Upper lobe of left lung (tissue), 4 donors: ENCODE measurements around the gene HLA-DQA2.

Experiments
- EP300 ChIP-seq, 4 donors: sonication (generic); formaldehyde crosslinking; IDR thresholded peaks; one replicate each; pipeline ENCODE4 v1.5.1; 2017; ENCODE audit warnings: antibody characterized with exemption in 4 of 4, control low read depth in 2 of 4
- POLR2A ChIP-seq, 4 donors: fragments of 450-650 bp; IDR thresholded peaks; one replicate each; pipeline ENCODE4 v1.5.1; 2016 to 2017; ENCODE audit warnings: antibody characterized with exemption in 4 of 4, mild to moderate bottlenecking in 2 of 4
- POLR2AphosphoS5 ChIP-seq, 2 donors: sonication (generic); formaldehyde crosslinking; IDR thresholded peaks; one replicate each; pipeline ENCODE4 v1.5.1; 2017; ENCODE audit warnings: antibody characterized with exemption in 2 of 2
- TF ChIP-seq, protein P1 (sequence below), 6 experiments: fragments of 450-650 bp in 4 of 6; fragments of 200-600 bp in 2 of 6; sonication (generic) in 2 of 6; IDR thresholded peaks; one replicate each; pipeline ENCODE4 v1.5.1; 2016 to 2019; ENCODE audit warnings: antibody characterized with exemption in 6 of 6

- TF ChIP-seq POLR2AphosphoS5 (IDR thresholded peaks at IDR 0.05) = no peak
- TF ChIP-seq POLR2A (IDR thresholded peaks at IDR 0.05) = no peak
- TF ChIP-seq, protein P1, sequence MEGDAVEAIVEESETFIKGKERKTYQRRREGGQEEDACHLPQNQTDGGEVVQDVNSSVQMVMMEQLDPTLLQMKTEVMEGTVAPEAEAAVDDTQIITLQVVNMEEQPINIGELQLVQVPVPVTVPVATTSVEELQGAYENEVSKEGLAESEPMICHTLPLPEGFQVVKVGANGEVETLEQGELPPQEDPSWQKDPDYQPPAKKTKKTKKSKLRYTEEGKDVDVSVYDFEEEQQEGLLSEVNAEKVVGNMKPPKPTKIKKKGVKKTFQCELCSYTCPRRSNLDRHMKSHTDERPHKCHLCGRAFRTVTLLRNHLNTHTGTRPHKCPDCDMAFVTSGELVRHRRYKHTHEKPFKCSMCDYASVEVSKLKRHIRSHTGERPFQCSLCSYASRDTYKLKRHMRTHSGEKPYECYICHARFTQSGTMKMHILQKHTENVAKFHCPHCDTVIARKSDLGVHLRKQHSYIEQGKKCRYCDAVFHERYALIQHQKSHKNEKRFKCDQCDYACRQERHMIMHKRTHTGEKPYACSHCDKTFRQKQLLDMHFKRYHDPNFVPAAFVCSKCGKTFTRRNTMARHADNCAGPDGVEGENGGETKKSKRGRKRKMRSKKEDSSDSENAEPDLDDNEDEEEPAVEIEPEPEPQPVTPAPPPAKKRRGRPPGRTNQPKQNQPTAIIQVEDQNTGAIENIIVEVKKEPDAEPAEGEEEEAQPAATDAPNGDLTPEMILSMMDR (IDR thresholded peaks at IDR 0.05) = no peak
- TF ChIP-seq EP300 (IDR thresholded peaks at IDR 0.05) = no peak
These were observed 1.2 kb downstream of the HLA-DQA2 start for GRCh38 chr6:32742374-32742773.
